ENCODE data around the gene BST1.

DNA sequence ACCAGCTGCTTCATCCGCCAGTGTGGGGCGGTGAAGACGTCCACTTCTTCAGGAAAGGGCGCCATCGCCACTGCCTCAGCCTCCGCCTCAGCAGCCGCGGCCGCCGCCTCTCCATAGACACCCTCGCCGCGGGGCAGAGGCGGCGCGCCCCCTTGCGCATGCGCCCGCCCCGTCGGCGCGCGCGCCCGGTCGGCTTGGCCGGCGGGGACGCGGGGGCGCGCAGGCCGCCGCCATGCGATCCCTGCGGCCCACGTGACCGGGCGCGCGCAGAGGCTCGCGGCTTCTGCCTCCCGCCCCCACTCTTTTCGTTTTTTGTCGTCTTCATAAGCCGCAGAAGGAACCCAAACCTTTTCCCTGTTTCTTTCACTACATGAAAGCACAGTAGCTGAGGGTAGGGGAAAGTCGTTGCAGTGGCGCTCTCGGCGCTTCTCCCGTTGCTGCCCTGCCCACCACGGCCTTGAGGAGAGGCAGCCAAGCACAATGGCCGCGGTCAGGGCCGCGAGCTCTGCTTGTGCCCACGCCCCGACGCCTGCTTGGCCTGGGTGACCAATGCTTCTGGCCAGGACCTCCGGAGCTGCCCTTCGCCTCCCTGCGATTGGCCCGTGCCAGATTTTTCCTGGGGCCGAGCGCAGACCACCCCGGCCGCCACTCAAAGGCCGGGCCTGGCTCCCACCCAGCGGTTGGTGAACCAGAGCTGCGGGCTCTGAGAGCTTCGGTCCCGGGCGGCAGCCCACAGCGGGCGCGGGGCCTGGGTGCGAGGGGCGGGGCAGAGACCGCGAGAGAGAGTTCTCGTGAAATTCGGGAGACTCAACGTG, 47.4 kb upstream of the BST1 start, which contains the start of gene FBXL5:
- TF ChIP-seq, protein P1, sequence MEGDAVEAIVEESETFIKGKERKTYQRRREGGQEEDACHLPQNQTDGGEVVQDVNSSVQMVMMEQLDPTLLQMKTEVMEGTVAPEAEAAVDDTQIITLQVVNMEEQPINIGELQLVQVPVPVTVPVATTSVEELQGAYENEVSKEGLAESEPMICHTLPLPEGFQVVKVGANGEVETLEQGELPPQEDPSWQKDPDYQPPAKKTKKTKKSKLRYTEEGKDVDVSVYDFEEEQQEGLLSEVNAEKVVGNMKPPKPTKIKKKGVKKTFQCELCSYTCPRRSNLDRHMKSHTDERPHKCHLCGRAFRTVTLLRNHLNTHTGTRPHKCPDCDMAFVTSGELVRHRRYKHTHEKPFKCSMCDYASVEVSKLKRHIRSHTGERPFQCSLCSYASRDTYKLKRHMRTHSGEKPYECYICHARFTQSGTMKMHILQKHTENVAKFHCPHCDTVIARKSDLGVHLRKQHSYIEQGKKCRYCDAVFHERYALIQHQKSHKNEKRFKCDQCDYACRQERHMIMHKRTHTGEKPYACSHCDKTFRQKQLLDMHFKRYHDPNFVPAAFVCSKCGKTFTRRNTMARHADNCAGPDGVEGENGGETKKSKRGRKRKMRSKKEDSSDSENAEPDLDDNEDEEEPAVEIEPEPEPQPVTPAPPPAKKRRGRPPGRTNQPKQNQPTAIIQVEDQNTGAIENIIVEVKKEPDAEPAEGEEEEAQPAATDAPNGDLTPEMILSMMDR (IDR thresholded peaks at IDR 0.05): peak in 1 of 6 experiments; percentile 10
- TF ChIP-seq POLR2A (IDR thresholded peaks at IDR 0.05): peak; percentile 86 to 98
